H9 (cell line): ENCODE measurements around the gene INPP5A. TPM values are rescaled to one million over a fixed set of nuclear protein-coding genes. Genes with fewer than 3 reads are reported as not detected.
A peak's percentile ranks its signal among the peaks of the same experiment; 100 is the strongest.

Source experiments
- DNase-seq: peaks from one replicate; pipeline ENCODE4 v3.0.0-alpha.2; 2017
- H2AFZ ChIP-seq: one replicate; pipeline ENCODE4 v1.6.1; 2013; ENCODE audit warnings: mild to moderate bottlenecking, low read length, control low read depth, moderate library complexity
- H2AK5ac ChIP-seq: 2 replicates; pipeline ENCODE4 v1.6.1; 2013; ENCODE audit warnings: low read length, control low read depth, mixed read lengths; ENCODE audit not compliant: insufficient read length
- H2BK120ac ChIP-seq: one replicate; pipeline ENCODE4 v1.6.1; 2013; ENCODE audit warnings: low read depth, mild to moderate bottlenecking, low read length, control low read depth, inconsistent platforms; ENCODE audit not compliant: poor library complexity, severe bottlenecking
- H2BK12ac ChIP-seq: 2 replicates; pipeline ENCODE4 v1.6.1; 2013; ENCODE audit warnings: low read length, control low read depth, mixed read lengths, low read depth; ENCODE audit not compliant: insufficient read length
- H2BK15ac ChIP-seq: 2 replicates; pipeline ENCODE4 v1.6.1; 2013; ENCODE audit warnings: low read depth, low read length, control low read depth
- H2BK20ac ChIP-seq: one replicate; pipeline ENCODE4 v1.6.1; 2013; ENCODE audit warnings: low read depth, mild to moderate bottlenecking, low read length, control low read depth, inconsistent platforms; ENCODE audit not compliant: poor library complexity, severe bottlenecking
- H2BK5ac ChIP-seq: 2 replicates; pipeline ENCODE4 v1.6.1; 2013; ENCODE audit warnings: low read length, control low read depth, mixed read lengths; ENCODE audit not compliant: insufficient read length
- H3K14ac ChIP-seq: 2 replicates; pipeline ENCODE4 v1.6.1; 2013; ENCODE audit warnings: low read length, control low read depth; ENCODE audit not compliant: insufficient read depth
- H3K18ac ChIP-seq: 2 replicates; pipeline ENCODE4 v1.6.1; 2013; ENCODE audit warnings: low read depth, mild to moderate bottlenecking, mixed read lengths, low read length, control low read depth; ENCODE audit not compliant: insufficient read length
- H3K23ac ChIP-seq: 2 replicates; pipeline ENCODE4 v1.6.1; 2013; ENCODE audit warnings: low read length, control low read depth, mixed read lengths, low read depth; ENCODE audit not compliant: insufficient read length
- H3K23me2 ChIP-seq: 2 replicates; pipeline ENCODE4 v1.6.1; 2013; ENCODE audit warnings: low read depth, mild to moderate bottlenecking, mixed read lengths, low read length, control low read depth; ENCODE audit not compliant: insufficient read length, poor library complexity, severe bottlenecking
- H3K27ac ChIP-seq: 2 replicates; pipeline ENCODE4 v1.5.1; 2013; ENCODE audit warnings: low read length, control low read depth, mixed read lengths, low read depth; ENCODE audit not compliant: insufficient read length
- H3K27me3 ChIP-seq: 2 replicates; pipeline ENCODE4 v1.6.1; 2013; ENCODE audit warnings: low read length, control low read depth, inconsistent platforms; ENCODE audit not compliant: insufficient read depth
- H3K4ac ChIP-seq: 2 replicates; pipeline ENCODE4 v1.6.1; 2013; ENCODE audit warnings: low read depth, mild to moderate bottlenecking, control low read depth, inconsistent platforms, low read length, moderate library complexity
- H3K4me1 ChIP-seq: 2 replicates; pipeline ENCODE4 v1.6.1; 2013; ENCODE audit warnings: low read length, control low read depth, inconsistent platforms; ENCODE audit not compliant: insufficient read depth
- H3K4me2 ChIP-seq: 2 replicates; pipeline ENCODE4 v1.6.1; 2013; ENCODE audit warnings: low read length, control low read depth, mixed read lengths; ENCODE audit not compliant: insufficient read length, insufficient read depth
- H3K56ac ChIP-seq: 2 replicates; pipeline ENCODE4 v1.6.1; 2013; ENCODE audit warnings: low read depth, mild to moderate bottlenecking, mixed read lengths, low read length, control low read depth; ENCODE audit not compliant: insufficient read length
- H3K79me1 ChIP-seq: 2 replicates; pipeline ENCODE4 v1.6.1; 2013; ENCODE audit warnings: low read depth, mild to moderate bottlenecking, moderate library complexity, low read length, control low read depth, inconsistent platforms; ENCODE audit not compliant: insufficient read depth, poor library complexity, severe bottlenecking
- H3K79me2 ChIP-seq: 2 replicates; pipeline ENCODE4 v1.6.1; 2013; ENCODE audit warnings: low read length, control low read depth, inconsistent platforms; ENCODE audit not compliant: insufficient read depth
- H3K9ac ChIP-seq: 2 replicates; pipeline ENCODE4 v1.6.1; 2013; ENCODE audit warnings: low read length, control low read depth, mixed read lengths; ENCODE audit not compliant: insufficient read length; ENCODE audit errors: extremely low read depth
- H3K9me3 ChIP-seq: one replicate; pipeline ENCODE4 v1.6.1; 2013; ENCODE audit warnings: low read depth, low read length, inconsistent platforms; ENCODE audit not compliant: control insufficient read depth
- H3T11ph ChIP-seq: one replicate; pipeline ENCODE4 v1.6.1; 2013; ENCODE audit warnings: mild to moderate bottlenecking, low read length, control low read depth, inconsistent platforms
- H4K20me1 ChIP-seq: one replicate; pipeline ENCODE4 v1.6.1; 2013; ENCODE audit not compliant: control insufficient read depth, insufficient read length, insufficient read depth
- H4K5ac ChIP-seq: 2 replicates; pipeline ENCODE4 v1.6.1; 2013; ENCODE audit warnings: low read depth, mild to moderate bottlenecking, mixed read lengths, low read length, control low read depth; ENCODE audit not compliant: insufficient read length
- H4K8ac ChIP-seq: replicated peaks from 2 replicates; pipeline ENCODE4 v1.6.1; 2013; ENCODE audit warnings: low read length, control low read depth, mixed read lengths, low read depth; ENCODE audit not compliant: insufficient read length
- H4K91ac ChIP-seq: 2 replicates; pipeline ENCODE4 v1.6.1; 2013; ENCODE audit warnings: low read depth, mild to moderate bottlenecking, moderate library complexity, mixed read lengths, low read length, control low read depth; ENCODE audit not compliant: insufficient read length
- H3K27ac Mint-ChIP-seq, 3 experiments: 2 replicates in 2 of 3; 3 replicates in 1 of 3; pipeline ENCODE4 v1.8.0; 2020 to 2021; ENCODE audit warnings: mixed read lengths in 3 of 3, mild to moderate bottlenecking in 1 of 3, moderate library complexity in 1 of 3
- H3K27me3 Mint-ChIP-seq: 2 replicates; pipeline ENCODE4 v1.8.0; 2021; ENCODE audit warnings: low read depth, mild to moderate bottlenecking, moderate library complexity, mixed read lengths
- H3K36me3 Mint-ChIP-seq, 3 experiments: 2 replicates in 2 of 3; 3 replicates in 1 of 3; pipeline ENCODE4 v1.8.0; 2020 to 2021; ENCODE audit warnings: low read depth in 3 of 3, mixed read lengths in 3 of 3; ENCODE audit not compliant: insufficient read depth in 1 of 3
- H3K4me1 Mint-ChIP-seq, 2 experiments: 2 replicates each; pipeline ENCODE4 v1.8.0; 2020; ENCODE audit warnings: mixed read lengths in 2 of 2
- H3K4me3 Mint-ChIP-seq, 2 experiments: 2 replicates in 1 of 2; 3 replicates in 1 of 2; pipeline ENCODE4 v1.8.0; 2020 to 2021; ENCODE audit warnings: mild to moderate bottlenecking in 2 of 2, mixed read lengths in 2 of 2, moderate library complexity in 1 of 2
- H3K9me3 Mint-ChIP-seq, 2 experiments: 2 replicates in 1 of 2; 3 replicates in 1 of 2; pipeline ENCODE4 v1.8.0; 2020; ENCODE audit warnings: mild to moderate bottlenecking in 2 of 2, mixed read lengths in 2 of 2, moderate library complexity in 1 of 2
- CTCF ChIP-seq: fragments of 200-600 bp; sonication (generic); conservative IDR thresholded peaks from 3 replicates; pipeline ENCODE4 v1.8.0; 2021; ENCODE audit warnings: antibody characterized with exemption, mild to moderate bottlenecking
- WGBS: extraction: QIAGEN DNeasy Blood & Tissue Kit; methylation state at CpG from one replicate; pipeline ENCODE4 v1.1.7; 2013; ENCODE audit warnings: missing lambda C conversion rate, low lambda C conversion rate, mixed read lengths; ENCODE audit not compliant: insufficient read length; ENCODE audit errors: extremely low coverage; 5-methylcytosine and 5-hydroxymethylcytosine counted together
- total RNA-seq: library from RNA; stranded (reverse); gene quantifications from 2 replicates; pipeline ENCODE4 v1.2.1, GENCODE V29; 2021

The INPP5A gene
- total RNA-seq, 1 experiment from 2014 or later, result 17.7 TPM

GRCh38 chr10:132676193-132676891 lies 138.8 kb downstream of the INPP5A start:
- no peaks in the 10 kb centered on the region for H3K9me3 ChIP-seq
- no peak overlapping the region for H2BK12ac ChIP-seq
- no peaks in the 10 kb centered on the region for H3K79me2 ChIP-seq
- H2BK120ac ChIP-seq, result no peak overlapping the region
- no peak overlapping the region for H2AFZ ChIP-seq
- TF ChIP-seq CTCF, result no peak
- peaks cover 5 to 16% of the 10 kb centered on the region in 2 experiments; a peak in 2 of 5 replicates for H3K9me3 Mint-ChIP-seq
- H2BK5ac ChIP-seq, result no peak overlapping the region
- no peak overlapping the region for H3K4ac ChIP-seq
- H3K18ac ChIP-seq, result no peak overlapping the region
- no CpG with 5 or more reads among the region's 17 CpGs for WGBS
- H2AK5ac ChIP-seq, result no peak overlapping the region
- no peak overlapping the region for H3K23ac ChIP-seq
- no peak overlapping the region for H4K5ac ChIP-seq
- H3K23me2 ChIP-seq, result no peaks in the 10 kb centered on the region
- H2BK15ac ChIP-seq, result no peak overlapping the region
- no peak overlapping the region for H3K4me2 ChIP-seq
- DNase-seq, result peak; percentile 18
- H3K4me1 ChIP-seq, result no peaks in the 10 kb centered on the region
- peaks cover 0 to 16% (median 7%) of the 10 kb centered on the region in 3 experiments; a peak in 5 of 7 replicates for H3K36me3 Mint-ChIP-seq
- peak overlapping the region in 2 of 3 experiments; percentile 52 to 86; a peak in 2 of 7 replicates for H3K27ac Mint-ChIP-seq
- no peak overlapping the region for H3K4me3 Mint-ChIP-seq
- no peak overlapping the region for H3T11ph ChIP-seq
- H3K4me1 Mint-ChIP-seq, result no peaks in the 10 kb centered on the region
- no peak overlapping the region for H4K91ac ChIP-seq
- no peaks in the 10 kb centered on the region for H3K79me1 ChIP-seq
- H3K56ac ChIP-seq, result no peak overlapping the region
- H3K27me3 Mint-ChIP-seq, result no peaks in the 10 kb centered on the region; the same call in none of the 2 replicates
- no peak overlapping the region for H3K27ac ChIP-seq
- H3K9ac ChIP-seq, result no peak overlapping the region
- no peaks in the 10 kb centered on the region for H4K20me1 ChIP-seq
- no peak overlapping the region for H2BK20ac ChIP-seq
- no peaks in the 10 kb centered on the region for H3K27me3 ChIP-seq
- no peak overlapping the region for H4K8ac ChIP-seq
- H3K14ac ChIP-seq, result no peak overlapping the region
